Astrocyte (in vitro differentiated cells and primary cell): Measurements from ENCODE around the gene KLK2.

Experiments used
- CTCF ChIP-seq: IDR thresholded peaks from 2 replicates; pipeline ENCODE4 v1.5.1; 2011; ENCODE audit warnings: low read depth, mild to moderate bottlenecking, inconsistent platforms, low read length, moderate library complexity; ENCODE audit not compliant: insufficient read depth
- EZH2 ChIP-seq: IDR thresholded peaks from 2 replicates; pipeline ENCODE4 v1.6.1; 2012; ENCODE audit warnings: mild to moderate bottlenecking, low read length, inconsistent platforms; ENCODE audit not compliant: insufficient read depth

DNA sequence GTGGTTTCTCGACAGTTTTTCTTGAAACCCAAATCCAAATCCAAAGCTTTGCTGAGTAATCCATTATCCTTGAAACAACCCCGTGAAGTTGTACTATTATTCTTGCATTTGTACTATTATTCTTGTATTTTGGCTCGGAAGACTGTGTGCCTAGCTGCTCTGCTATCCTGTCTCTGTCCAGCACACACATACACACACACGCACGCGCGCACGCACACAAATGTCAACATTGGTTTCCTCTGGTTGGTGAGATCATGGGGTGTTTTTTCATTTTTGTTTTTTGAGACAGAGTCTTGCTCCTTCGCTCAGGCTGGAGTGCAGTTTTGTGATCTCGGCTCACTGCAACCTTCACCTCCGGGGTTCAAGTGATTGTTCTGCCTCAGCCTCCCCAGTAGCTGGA is 52.9 kb downstream of the KLK2 start:
- no peak for TF ChIP-seq CTCF
- TF ChIP-seq EZH2: no peak
